IPS-20b (cell line): ENCODE measurements around the gene VAC14.
A peak's percentile ranks its signal among the peaks of the same experiment; 100 is the strongest.

Source experiments
- H3K27ac ChIP-seq: one replicate; pipeline ENCODE4 v1.5.1; 2013; ENCODE audit warnings: low read length
- H3K27me3 ChIP-seq: 2 replicates; pipeline ENCODE4 v1.6.1; 2013; ENCODE audit warnings: mild to moderate bottlenecking, low read length, inconsistent platforms; ENCODE audit not compliant: insufficient read depth
- H3K36me3 ChIP-seq: 2 replicates; pipeline ENCODE4 v1.6.1; 2013; ENCODE audit warnings: low read depth, mild to moderate bottlenecking, inconsistent platforms, low read length, moderate library complexity; ENCODE audit not compliant: insufficient read depth
- H3K4me1 ChIP-seq: 2 replicates; pipeline ENCODE4 v1.6.1; 2013; ENCODE audit warnings: mild to moderate bottlenecking, control low read depth, inconsistent platforms, low read length, moderate library complexity; ENCODE audit not compliant: insufficient read depth
- H3K4me3 ChIP-seq: 2 replicates; pipeline ENCODE4 v1.5.1; 2013; ENCODE audit warnings: mild to moderate bottlenecking, low read length, inconsistent platforms
- H3K9ac ChIP-seq: 2 replicates; pipeline ENCODE4 v1.6.1; 2013; ENCODE audit warnings: low read depth, mild to moderate bottlenecking, inconsistent platforms, low read length, moderate library complexity
- H3K9me3 ChIP-seq: 2 replicates; pipeline ENCODE4 v1.6.1; 2013; ENCODE audit warnings: mild to moderate bottlenecking, low read depth, low read length, inconsistent platforms; ENCODE audit not compliant: insufficient read depth

Gene VAC14

GRCh38 chr16:70726892-70727361, 74.0 kb downstream of the VAC14 start:
- no peak overlapping the region for H3K4me3 ChIP-seq
- H3K27me3 ChIP-seq, result no peaks in the 10 kb centered on the region
- no peaks in the 10 kb centered on the region for H3K4me1 ChIP-seq
- H3K36me3 ChIP-seq, result peaks cover 23% of the 10 kb centered on the region
- H3K9me3 ChIP-seq, result no peaks in the 10 kb centered on the region
- H3K27ac ChIP-seq, result no peak overlapping the region
- H3K9ac ChIP-seq, result no peak overlapping the region

- no peak overlapping the region for H3K4me3 ChIP-seq
- H3K27me3 ChIP-seq, result no peaks in the 10 kb centered on the region
- H3K36me3 ChIP-seq, result peaks cover 18% of the 10 kb centered on the region
- H3K27ac ChIP-seq, result no peak overlapping the region
- no peaks in the 10 kb centered on the region for H3K4me1 ChIP-seq
- no peaks in the 10 kb centered on the region for H3K9me3 ChIP-seq
- H3K9ac ChIP-seq, result peak overlapping the region; percentile 37; the same call in 1 of the 2 replicates
Observed at GRCh38 chr16:70725912-70726828, 74.8 kb downstream of the VAC14 start.

- H3K27me3 ChIP-seq, result no peaks in the 10 kb centered on the region
- H3K4me3 ChIP-seq, result no peak overlapping the region
- H3K36me3 ChIP-seq, result peaks cover 13% of the 10 kb centered on the region; the same call in 1 of the 2 replicates
- H3K9ac ChIP-seq, result 0 out of 2 replicates have a peak overlapping the region, but pooled peaks have one; percentile 37
- H3K27ac ChIP-seq, result no peak overlapping the region
- H3K4me1 ChIP-seq, result no peaks in the 10 kb centered on the region
- H3K9me3 ChIP-seq, result no peaks in the 10 kb centered on the region
Observed at GRCh38 chr16:70725024-70725911, 75.7 kb downstream of the VAC14 start.

GRCh38 chr16:70724146-70725023, 76.6 kb downstream of the VAC14 start:
- Histone ChIP-seq H3K4me3 (no peak overlapping the region), H3K9me3 (peaks cover 2% of the 10 kb centered on the region; the same call in 1 of the 2 replicates), H3K36me3 (peaks cover 17% of the 10 kb centered on the region; the same call in 1 of the 2 replicates), H3K4me1 (no peaks in the 10 kb centered on the region), H3K27ac (no peak overlapping the region), H3K9ac (no peak overlapping the region), H3K27me3 (no peaks in the 10 kb centered on the region)

- Histone ChIP-seq H3K27ac (no peak overlapping the region), H3K27me3 (no peaks in the 10 kb centered on the region), H3K36me3 (peaks cover 17% of the 10 kb centered on the region; the same call in 1 of the 2 replicates), H3K4me1 (no peaks in the 10 kb centered on the region), H3K9me3 (peaks cover 3% of the 10 kb centered on the region; the same call in 1 of the 2 replicates), H3K9ac (no peak overlapping the region), H3K4me3 (no peak overlapping the region)
Observed at GRCh38 chr16:70723740-70724145, 77.2 kb downstream of the VAC14 start.

- Histone ChIP-seq H3K4me1 (no peaks in the 10 kb centered on the region), H3K27me3 (no peaks in the 10 kb centered on the region), H3K36me3 (peaks cover 4% of the 10 kb centered on the region; the same call in 1 of the 2 replicates), H3K4me3 (no peak overlapping the region), H3K27ac (no peak overlapping the region), H3K9me3 (peaks cover 3% of the 10 kb centered on the region; the same call in 1 of the 2 replicates), H3K9ac (no peak overlapping the region)
Observed at GRCh38 chr16:70721202-70721963, 79.6 kb downstream of the VAC14 start.

GRCh38 chr16:70720425-70721201, 80.3 kb downstream of the VAC14 start:
- H3K27me3 ChIP-seq, result no peaks in the 10 kb centered on the region
- no peak overlapping the region for H3K27ac ChIP-seq
- H3K9me3 ChIP-seq, result peaks cover 3% of the 10 kb centered on the region; the same call in 1 of the 2 replicates
- H3K36me3 ChIP-seq, result peaks cover 4% of the 10 kb centered on the region; the same call in 1 of the 2 replicates
- H3K4me1 ChIP-seq, result no peaks in the 10 kb centered on the region; the same call in 1 of the 2 replicates
- no peak overlapping the region for H3K4me3 ChIP-seq
- H3K9ac ChIP-seq, result no peak overlapping the region

GRCh38 chr16:70717065-70717464, 83.9 kb downstream of the VAC14 start:
- H3K36me3 ChIP-seq, result peaks cover 4% of the 10 kb centered on the region; the same call in 1 of the 2 replicates
- peaks cover 3% of the 10 kb centered on the region; the same call in 1 of the 2 replicates for H3K9me3 ChIP-seq
- no peaks in the 10 kb centered on the region for H3K27me3 ChIP-seq
- H3K27ac ChIP-seq, result no peak overlapping the region
- no peak overlapping the region for H3K4me3 ChIP-seq
- H3K9ac ChIP-seq, result no peak overlapping the region
- H3K4me1 ChIP-seq, result peaks cover 22% of the 10 kb centered on the region

GRCh38 chr16:70715860-70716357, 85.0 kb downstream of the VAC14 start:
- H3K36me3 ChIP-seq, result peaks cover 4% of the 10 kb centered on the region; the same call in 1 of the 2 replicates
- no peak overlapping the region for H3K4me3 ChIP-seq
- peaks cover 22% of the 10 kb centered on the region for H3K4me1 ChIP-seq
- no peak overlapping the region for H3K9ac ChIP-seq
- H3K27me3 ChIP-seq, result no peaks in the 10 kb centered on the region
- H3K9me3 ChIP-seq, result peaks cover 3% of the 10 kb centered on the region; the same call in 1 of the 2 replicates
- H3K27ac ChIP-seq, result no peak overlapping the region
